K562 (cell line): ENCODE results near the gene METTL21C.

Experiments used
- KLF13 ChIP-seq: fragments of 450-650 bp; IDR thresholded peaks from 2 replicates; pipeline ENCODE4 v1.6.1; 2016; ENCODE audit warnings: missing genetic modification characterization, low read depth, mild to moderate bottlenecking, missing compliant biosample characterization, moderate library complexity, borderline replicate concordance
- MAFK ChIP-seq: IDR thresholded peaks from 2 replicates; pipeline ENCODE4 v1.6.1; 2011; ENCODE audit warnings: low read length, improper control_type of control experiment
- NBN ChIP-seq: fragments of 450-650 bp; IDR thresholded peaks from 2 replicates; pipeline ENCODE4 v1.6.1; 2016; ENCODE audit warnings: low read depth, mild to moderate bottlenecking
- NR2F6 ChIP-seq: fragments of 450-650 bp; formaldehyde crosslinking; IDR thresholded peaks from 2 replicates; pipeline ENCODE4 v1.4.0; 2020; ENCODE audit warnings: mild to moderate bottlenecking
- PCBP2 ChIP-seq: fragments of 200-400 bp; formaldehyde crosslinking; IDR thresholded peaks from 2 replicates; pipeline ENCODE4 v1.6.1; 2018; ENCODE audit warnings: low read length, low read depth, mild to moderate bottlenecking, moderate library complexity; ENCODE audit not compliant: poor library complexity, severe bottlenecking
- POLR2A ChIP-seq: fragments of 450-650 bp; conservative IDR thresholded peaks from 2 replicates; pipeline ENCODE4 v1.6.1; 2016
- PTBP1 ChIP-seq: fragments of 200-400 bp; formaldehyde crosslinking; IDR thresholded peaks from 2 replicates; pipeline ENCODE4 v1.6.1; 2017; ENCODE audit warnings: low read depth, low read length
- ZFP30 ChIP-seq: fragments of 250-450 bp; sonication (Bioruptor Pico); IDR thresholded peaks from 2 replicates; pipeline ENCODE4 v1.8.0; 2022; ENCODE audit warnings: moderate library complexity, mild to moderate bottlenecking, inconsistent platforms, borderline replicate concordance
- ZNF589 ChIP-seq: fragments of 200-800 bp; sonication (Bioruptor generic); IDR thresholded peaks from 2 replicates; pipeline ENCODE4 v1.6.1; 2016; ENCODE audit warnings: low read depth, missing genetic modification characterization, missing compliant biosample characterization
- ZZZ3 ChIP-seq: fragments of 450-650 bp; IDR thresholded peaks from 2 replicates; pipeline ENCODE4 v1.6.1; 2016; ENCODE audit warnings: antibody characterized with exemption, mild to moderate bottlenecking, moderate library complexity
- TF ChIP-seq, protein P1 (sequence below), 3 experiments: IDR thresholded peaks in 2 of 3; conservative IDR thresholded peaks in 1 of 3; 2 replicates each; pipeline ENCODE4 v1.5.1; 2011 to 2012; ENCODE audit warnings: low read length in 3 of 3, mild to moderate bottlenecking in 3 of 3, control low read depth in 2 of 3, improper control_type of control experiment in 1 of 3, inconsistent platforms in 1 of 3, low read depth in 1 of 3, mixed read lengths in 1 of 3, moderate library complexity in 1 of 3; ENCODE audit not compliant: insufficient read depth in 2 of 3
- TF ChIP-seq, protein P2 (sequence below): fragments of 450-650 bp; formaldehyde crosslinking; IDR thresholded peaks from 2 replicates; pipeline ENCODE4 v1.4.0; 2020; ENCODE audit warnings: mild to moderate bottlenecking, mixed read lengths

DNA sequence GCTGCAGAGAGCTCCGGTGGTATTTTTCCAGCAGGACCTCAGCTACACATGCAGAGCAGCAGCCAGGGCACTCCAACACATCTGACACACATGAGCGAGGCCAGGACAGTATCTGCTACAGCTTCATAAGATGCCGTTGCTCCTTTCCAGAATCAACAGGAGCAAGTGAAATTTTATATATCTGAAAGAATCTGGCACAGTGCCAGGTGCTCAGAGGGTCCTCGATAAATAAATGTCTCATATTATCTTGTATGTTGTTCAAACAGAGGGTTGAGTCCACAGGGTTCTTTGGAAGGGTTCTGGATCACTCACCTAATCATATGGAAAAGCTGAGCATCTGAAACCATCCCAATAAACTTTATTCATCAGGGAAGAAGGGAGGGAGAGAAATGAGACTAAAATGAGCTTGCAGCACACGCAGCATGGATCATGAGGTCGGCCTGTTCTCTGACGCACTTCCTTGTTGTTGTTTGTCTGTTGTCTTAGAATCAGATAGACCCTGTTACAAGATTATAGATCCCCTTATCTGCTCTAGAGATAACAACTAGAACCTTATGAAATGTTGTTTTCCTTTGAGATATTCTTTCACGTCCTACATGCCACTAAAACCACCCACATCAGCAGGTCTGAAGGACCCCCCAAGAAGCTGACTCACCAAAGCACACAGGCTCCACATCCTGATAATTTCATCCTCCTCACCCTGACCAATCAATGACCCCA lies 3.2 kb upstream of the METTL21C start:
- TF ChIP-seq MAFK (no peak), NBN (no peak), ZZZ3 (no peak), PCBP2 (no peak), PTBP1 (no peak), ZFP30 (no peak), ZNF589 (no peak), NR2F6 (CRISPR knock-in tag) (no peak), KLF13 (tag) (no peak), POLR2A (no peak)
- TF ChIP-seq, protein P1, sequence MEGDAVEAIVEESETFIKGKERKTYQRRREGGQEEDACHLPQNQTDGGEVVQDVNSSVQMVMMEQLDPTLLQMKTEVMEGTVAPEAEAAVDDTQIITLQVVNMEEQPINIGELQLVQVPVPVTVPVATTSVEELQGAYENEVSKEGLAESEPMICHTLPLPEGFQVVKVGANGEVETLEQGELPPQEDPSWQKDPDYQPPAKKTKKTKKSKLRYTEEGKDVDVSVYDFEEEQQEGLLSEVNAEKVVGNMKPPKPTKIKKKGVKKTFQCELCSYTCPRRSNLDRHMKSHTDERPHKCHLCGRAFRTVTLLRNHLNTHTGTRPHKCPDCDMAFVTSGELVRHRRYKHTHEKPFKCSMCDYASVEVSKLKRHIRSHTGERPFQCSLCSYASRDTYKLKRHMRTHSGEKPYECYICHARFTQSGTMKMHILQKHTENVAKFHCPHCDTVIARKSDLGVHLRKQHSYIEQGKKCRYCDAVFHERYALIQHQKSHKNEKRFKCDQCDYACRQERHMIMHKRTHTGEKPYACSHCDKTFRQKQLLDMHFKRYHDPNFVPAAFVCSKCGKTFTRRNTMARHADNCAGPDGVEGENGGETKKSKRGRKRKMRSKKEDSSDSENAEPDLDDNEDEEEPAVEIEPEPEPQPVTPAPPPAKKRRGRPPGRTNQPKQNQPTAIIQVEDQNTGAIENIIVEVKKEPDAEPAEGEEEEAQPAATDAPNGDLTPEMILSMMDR (IDR thresholded peaks at IDR 0.05 in 2 of 3, conservative IDR thresholded peaks at IDR 0.05 in 1 of 3; ENCODE audit: insufficient read depth in 2 of 3, low read depth in 1 of 3, low read length in 3 of 3), result no peak
- TF ChIP-seq, protein P2, sequence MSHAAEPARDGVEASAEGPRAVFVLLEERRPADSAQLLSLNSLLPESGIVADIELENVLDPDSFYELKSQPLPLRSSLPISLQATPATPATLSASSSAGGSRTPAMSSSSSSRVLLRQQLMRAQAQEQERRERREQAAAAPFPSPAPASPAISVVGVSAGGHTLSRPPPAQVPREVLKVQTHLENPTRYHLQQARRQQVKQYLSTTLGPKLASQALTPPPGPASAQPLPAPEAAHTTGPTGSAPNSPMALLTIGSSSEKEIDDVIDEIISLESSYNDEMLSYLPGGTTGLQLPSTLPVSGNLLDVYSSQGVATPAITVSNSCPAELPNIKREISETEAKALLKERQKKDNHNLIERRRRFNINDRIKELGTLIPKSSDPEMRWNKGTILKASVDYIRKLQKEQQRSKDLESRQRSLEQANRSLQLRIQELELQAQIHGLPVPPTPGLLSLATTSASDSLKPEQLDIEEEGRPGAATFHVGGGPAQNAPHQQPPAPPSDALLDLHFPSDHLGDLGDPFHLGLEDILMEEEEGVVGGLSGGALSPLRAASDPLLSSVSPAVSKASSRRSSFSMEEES (CRISPR knock-in tag), result no peak
